ENCODE data around the gene GOLM1.

DNA sequence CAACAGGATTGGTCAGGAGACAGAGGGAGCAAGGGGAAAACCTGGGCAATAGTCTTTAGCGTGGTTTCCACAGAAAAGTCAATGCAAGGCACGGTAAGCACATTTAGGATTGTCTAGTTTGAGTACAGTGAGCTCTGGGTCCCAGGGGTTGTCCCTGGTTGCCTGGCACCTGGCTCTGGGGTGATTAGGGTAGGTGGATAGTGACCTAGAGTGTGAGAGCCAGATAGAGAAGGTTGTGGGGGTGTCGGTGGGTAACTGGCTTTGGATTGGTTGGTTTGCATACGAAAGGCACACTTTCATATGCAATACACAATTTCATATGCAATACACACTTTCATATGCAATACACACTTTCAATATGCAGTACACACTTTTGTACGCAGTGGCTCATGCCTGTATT, 20.1 kb upstream of the GOLM1 start:
- TF ChIP-seq, protein P1, sequence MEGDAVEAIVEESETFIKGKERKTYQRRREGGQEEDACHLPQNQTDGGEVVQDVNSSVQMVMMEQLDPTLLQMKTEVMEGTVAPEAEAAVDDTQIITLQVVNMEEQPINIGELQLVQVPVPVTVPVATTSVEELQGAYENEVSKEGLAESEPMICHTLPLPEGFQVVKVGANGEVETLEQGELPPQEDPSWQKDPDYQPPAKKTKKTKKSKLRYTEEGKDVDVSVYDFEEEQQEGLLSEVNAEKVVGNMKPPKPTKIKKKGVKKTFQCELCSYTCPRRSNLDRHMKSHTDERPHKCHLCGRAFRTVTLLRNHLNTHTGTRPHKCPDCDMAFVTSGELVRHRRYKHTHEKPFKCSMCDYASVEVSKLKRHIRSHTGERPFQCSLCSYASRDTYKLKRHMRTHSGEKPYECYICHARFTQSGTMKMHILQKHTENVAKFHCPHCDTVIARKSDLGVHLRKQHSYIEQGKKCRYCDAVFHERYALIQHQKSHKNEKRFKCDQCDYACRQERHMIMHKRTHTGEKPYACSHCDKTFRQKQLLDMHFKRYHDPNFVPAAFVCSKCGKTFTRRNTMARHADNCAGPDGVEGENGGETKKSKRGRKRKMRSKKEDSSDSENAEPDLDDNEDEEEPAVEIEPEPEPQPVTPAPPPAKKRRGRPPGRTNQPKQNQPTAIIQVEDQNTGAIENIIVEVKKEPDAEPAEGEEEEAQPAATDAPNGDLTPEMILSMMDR (IDR thresholded peaks at IDR 0.05): no peak
- TF ChIP-seq SMAD4 (CRISPR knock-in tag; IDR thresholded peaks at IDR 0.05) (no peak), TP53 (CRISPR knock-in tag; IDR thresholded peaks at IDR 0.05) (no peak), JAZF1 (CRISPR knock-in tag; IDR thresholded peaks at IDR 0.05) (no peak), CREB1 (CRISPR knock-in tag; IDR thresholded peaks at IDR 0.05) (no peak)
- TF ChIP-seq, protein P2, sequence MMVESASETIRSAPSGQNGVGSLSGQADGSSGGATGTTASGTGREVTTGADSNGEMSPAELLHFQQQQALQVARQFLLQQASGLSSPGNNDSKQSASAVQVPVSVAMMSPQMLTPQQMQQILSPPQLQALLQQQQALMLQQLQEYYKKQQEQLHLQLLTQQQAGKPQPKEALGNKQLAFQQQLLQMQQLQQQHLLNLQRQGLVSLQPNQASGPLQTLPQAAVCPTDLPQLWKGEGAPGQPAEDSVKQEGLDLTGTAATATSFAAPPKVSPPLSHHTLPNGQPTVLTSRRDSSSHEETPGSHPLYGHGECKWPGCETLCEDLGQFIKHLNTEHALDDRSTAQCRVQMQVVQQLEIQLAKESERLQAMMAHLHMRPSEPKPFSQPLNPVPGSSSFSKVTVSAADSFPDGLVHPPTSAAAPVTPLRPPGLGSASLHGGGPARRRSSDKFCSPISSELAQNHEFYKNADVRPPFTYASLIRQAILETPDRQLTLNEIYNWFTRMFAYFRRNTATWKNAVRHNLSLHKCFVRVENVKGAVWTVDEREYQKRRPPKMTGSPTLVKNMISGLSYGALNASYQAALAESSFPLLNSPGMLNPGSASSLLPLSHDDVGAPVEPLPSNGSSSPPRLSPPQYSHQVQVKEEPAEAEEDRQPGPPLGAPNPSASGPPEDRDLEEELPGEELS (CRISPR knock-in tag; IDR thresholded peaks at IDR 0.05): no peak
- TF ChIP-seq, protein P3, sequence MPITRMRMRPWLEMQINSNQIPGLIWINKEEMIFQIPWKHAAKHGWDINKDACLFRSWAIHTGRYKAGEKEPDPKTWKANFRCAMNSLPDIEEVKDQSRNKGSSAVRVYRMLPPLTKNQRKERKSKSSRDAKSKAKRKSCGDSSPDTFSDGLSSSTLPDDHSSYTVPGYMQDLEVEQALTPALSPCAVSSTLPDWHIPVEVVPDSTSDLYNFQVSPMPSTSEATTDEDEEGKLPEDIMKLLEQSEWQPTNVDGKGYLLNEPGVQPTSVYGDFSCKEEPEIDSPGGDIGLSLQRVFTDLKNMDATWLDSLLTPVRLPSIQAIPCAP (CRISPR knock-in tag; IDR thresholded peaks at IDR 0.05): no peak
- TF ChIP-seq, protein P4, sequence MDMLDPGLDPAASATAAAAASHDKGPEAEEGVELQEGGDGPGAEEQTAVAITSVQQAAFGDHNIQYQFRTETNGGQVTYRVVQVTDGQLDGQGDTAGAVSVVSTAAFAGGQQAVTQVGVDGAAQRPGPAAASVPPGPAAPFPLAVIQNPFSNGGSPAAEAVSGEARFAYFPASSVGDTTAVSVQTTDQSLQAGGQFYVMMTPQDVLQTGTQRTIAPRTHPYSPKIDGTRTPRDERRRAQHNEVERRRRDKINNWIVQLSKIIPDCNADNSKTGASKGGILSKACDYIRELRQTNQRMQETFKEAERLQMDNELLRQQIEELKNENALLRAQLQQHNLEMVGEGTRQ (CRISPR knock-in tag; IDR thresholded peaks at IDR 0.05): no peak
